ENCODE results near the gene NPIPB2. TPM values are rescaled to one million over a fixed set of nuclear protein-coding genes. Genes with fewer than 3 reads are reported as not detected.

NPIPB2 gene
- total RNA-seq, 1 experiment from 2014 or later = 2.4 TPM

GRCh38 chr16:11979013-11979672 lies 37.3 kb upstream of the NPIPB2 start:
- H3K79me2 ChIP-seq (ENCODE audit: low read length) = peaks cover 27% of the 10 kb centered on the region
- H3K9me3 ChIP-seq (ENCODE audit: low read length) = no peaks in the 10 kb centered on the region
- H3K4me1 ChIP-seq (ENCODE audit: insufficient read depth, low read length) = peaks cover 5% of the 10 kb centered on the region; the same call in 1 of the 2 replicates
- ATAC-seq = no peak
- no peaks in the 10 kb centered on the region for H3K9me2 ChIP-seq (replicated peaks; ENCODE audit: low read length)
- H3F3A ChIP-seq (ENCODE audit: low read length, unreplicated experiment) = no peaks in the 10 kb centered on the region
- no peaks in the 10 kb centered on the region for H3K36me3 ChIP-seq (ENCODE audit: low read depth, low read length)
- TF ChIP-seq CTCF (conservative IDR thresholded peaks at IDR 0.05; ENCODE audit: low read depth, low read length) (no peak), EZH2phosphoT487 (IDR thresholded peaks at IDR 0.05; ENCODE audit: borderline replicate concordance, low read length) (no peak), EZH2 (IDR thresholded peaks at IDR 0.05; ENCODE audit: low read length, unreplicated experiment) (no peak)
- POLR2A ChIA-PET (ENCODE audit: unreplicated experiment) = no interaction called here
- no peak overlapping the region for H3K4me3 ChIP-seq (ENCODE audit: low read length)
- H3K9ac ChIP-seq (ENCODE audit: low read length) = no peak overlapping the region
- DNase-seq = no peak
- H2AFZ ChIP-seq (ENCODE audit: low read length) = no peak overlapping the region
- H3K4me2 ChIP-seq (ENCODE audit: low read length) = no peak overlapping the region
- CTCF ChIA-PET = no interaction called here
- no TSS peak for BruUV-seq (replicated peaks)
- H3K27me3 ChIP-seq (ENCODE audit: low read length) = no peaks in the 10 kb centered on the region
- no peaks in the 10 kb centered on the region for H4K20me1 ChIP-seq (ENCODE audit: low read length)
- H3K27ac ChIP-seq (ENCODE audit: low read length) = no peak overlapping the region
- intact Hi-C loops (cut with micrococcal nuclease) = no loop called here

DNA sequence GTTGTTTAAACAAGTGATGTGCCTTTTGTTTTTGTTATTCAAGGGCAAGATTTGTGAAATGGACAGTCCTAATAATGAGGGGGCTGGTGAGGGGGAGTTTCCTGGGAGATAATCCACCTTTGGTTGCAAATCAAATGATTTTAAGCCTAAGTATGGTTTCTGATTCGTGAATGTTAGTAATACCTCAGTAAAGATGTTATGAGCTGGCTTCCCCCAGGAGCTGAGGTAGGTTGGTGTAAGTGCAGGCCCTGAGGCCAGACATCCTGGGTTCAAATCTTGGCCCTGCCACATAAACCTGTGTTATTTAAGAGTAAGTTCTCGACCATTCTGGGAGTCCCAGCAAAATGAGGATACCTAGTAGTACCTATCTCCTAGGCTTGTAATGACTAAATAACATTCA lies 36.2 kb upstream of the NPIPB2 start:
- Histone ChIP-seq H3K79me2 (ENCODE audit: low read length) (peaks cover 27% of the 10 kb centered on the region), H3K4me2 (ENCODE audit: low read length) (peak overlapping the region; percentile 99), H2AFZ (ENCODE audit: low read length) (no peak overlapping the region), H3K4me1 (ENCODE audit: insufficient read depth, low read length) (peaks cover 5% of the 10 kb centered on the region; the same call in 1 of the 2 replicates), H3K36me3 (ENCODE audit: low read depth, low read length) (no peaks in the 10 kb centered on the region), H3K9me3 (ENCODE audit: low read length) (no peaks in the 10 kb centered on the region), H3K9me2 (replicated peaks; ENCODE audit: low read length) (no peaks in the 10 kb centered on the region), H3K9ac (ENCODE audit: low read length) (no peak overlapping the region), H4K20me1 (ENCODE audit: low read length) (no peaks in the 10 kb centered on the region), H3K27ac (ENCODE audit: low read length) (no peak overlapping the region), H3F3A (ENCODE audit: low read length, unreplicated experiment) (no peaks in the 10 kb centered on the region), H3K4me3 (ENCODE audit: low read length) (peak overlapping the region; percentile 96), H3K27me3 (ENCODE audit: low read length) (no peaks in the 10 kb centered on the region)
- TF ChIP-seq CTCF (conservative IDR thresholded peaks at IDR 0.05; ENCODE audit: low read depth, low read length) = no peak
- TF ChIP-seq EZH2 (IDR thresholded peaks at IDR 0.05; ENCODE audit: low read length, unreplicated experiment) = no peak
- TF ChIP-seq EZH2phosphoT487 (IDR thresholded peaks at IDR 0.05; ENCODE audit: borderline replicate concordance, low read length) = no peak
- intact Hi-C loops (cut with micrococcal nuclease) = no loop called here
- ChIA-PET CTCF (no interaction called here), POLR2A (ENCODE audit: unreplicated experiment) (no interaction called here)
- ATAC-seq = no peak
- DNase-seq = no peak
- no TSS peak for BruUV-seq (replicated peaks)

DNA sequence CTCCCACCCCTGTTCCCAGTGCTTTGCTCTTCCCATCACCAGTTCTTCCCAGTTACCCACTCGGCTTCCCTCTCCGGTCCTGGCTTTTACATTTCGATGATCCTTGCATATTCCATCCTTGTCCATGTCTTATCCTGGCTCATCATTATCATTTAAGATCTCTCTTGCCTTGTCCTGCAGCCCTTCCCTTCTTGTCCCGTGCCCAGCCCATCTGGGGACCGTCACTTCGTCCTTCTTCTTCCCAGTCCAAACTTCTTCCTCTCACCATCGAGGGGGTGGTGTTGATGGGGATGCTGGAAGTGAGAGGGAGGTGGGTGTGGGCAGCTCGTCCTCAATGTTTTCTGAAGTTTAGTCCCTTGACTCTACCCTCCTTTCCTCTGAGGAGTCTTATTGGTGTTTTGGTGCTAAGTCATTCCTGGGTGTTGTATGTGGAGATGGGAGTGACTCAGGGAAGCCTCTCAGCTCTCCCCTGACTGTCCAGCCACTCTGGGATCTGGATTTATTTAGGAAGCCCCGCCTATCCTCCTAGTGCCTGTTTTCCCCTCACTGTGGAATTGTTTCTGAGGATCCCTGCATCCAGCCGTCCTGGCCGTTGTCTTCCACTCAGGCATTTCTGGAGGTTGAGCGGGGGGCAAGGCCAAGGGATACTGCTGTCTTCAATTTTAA lies 35.7 kb upstream of the NPIPB2 start:
- H3K4me2 ChIP-seq (ENCODE audit: low read length) = peak overlapping the region; percentile 99
- peak overlapping the region; percentile 76 for H2AFZ ChIP-seq (ENCODE audit: low read length)
- TF ChIP-seq EZH2phosphoT487 (IDR thresholded peaks at IDR 0.05; ENCODE audit: borderline replicate concordance, low read length) = no peak
- no peak for TF ChIP-seq CTCF (conservative IDR thresholded peaks at IDR 0.05; ENCODE audit: low read depth, low read length)
- TF ChIP-seq EZH2 (IDR thresholded peaks at IDR 0.05; ENCODE audit: low read length, unreplicated experiment) = no peak
- POLR2A ChIA-PET (ENCODE audit: unreplicated experiment) = no interaction called here
- peak overlapping the region; percentile 35; the same call in 1 of the 2 replicates for H3K27ac ChIP-seq (ENCODE audit: low read length)
- H3K9me3 ChIP-seq (ENCODE audit: low read length) = no peaks in the 10 kb centered on the region
- H3K4me1 ChIP-seq (ENCODE audit: insufficient read depth, low read length) = peaks cover 5% of the 10 kb centered on the region; the same call in 1 of the 2 replicates
- peak overlapping the region; percentile 96 for H3K4me3 ChIP-seq (ENCODE audit: low read length)
- H3K79me2 ChIP-seq (ENCODE audit: low read length) = peaks cover 27% of the 10 kb centered on the region
- no peaks in the 10 kb centered on the region for H3K27me3 ChIP-seq (ENCODE audit: low read length)
- DNase-seq = peak; percentile 71
- TSS peak; percentile 37 for BruUV-seq (replicated peaks)
- no peaks in the 10 kb centered on the region for H3F3A ChIP-seq (ENCODE audit: low read length, unreplicated experiment)
- no peaks in the 10 kb centered on the region for H4K20me1 ChIP-seq (ENCODE audit: low read length)
- peak overlapping the region; percentile 86 for H3K9ac ChIP-seq (ENCODE audit: low read length)
- no peaks in the 10 kb centered on the region for H3K9me2 ChIP-seq (replicated peaks; ENCODE audit: low read length)
- no peaks in the 10 kb centered on the region for H3K36me3 ChIP-seq (ENCODE audit: low read depth, low read length)
- CTCF ChIA-PET = interaction anchor here (0.8 to 1.2 kb wide), 2 partner anchors 61 to 90 kb away, joined by 3 to 6 read pairs; no protein-coding TSS in a partner anchor
- ATAC-seq = peak; percentile 72
- intact Hi-C loops (cut with micrococcal nuclease) = loop anchor here (2.0 kb wide), 1 partner anchor 47 kb away; no protein-coding TSS in a partner anchor

Measured in PC-3 (cell line).